Measurements from ENCODE around the gene NSG2. TPM values are rescaled to one million over a fixed set of nuclear protein-coding genes. Genes with fewer than 3 reads are reported as not detected.
"Not testable (repeated sequence)": the region's sequence is repeated elsewhere in the genome, so short reads cannot be mapped to it uniquely, and the experiment has no call there.

Gene NSG2
- total RNA-seq, 2 donors from 2014 or later, result 0.95 to 1.4 TPM

DNA sequence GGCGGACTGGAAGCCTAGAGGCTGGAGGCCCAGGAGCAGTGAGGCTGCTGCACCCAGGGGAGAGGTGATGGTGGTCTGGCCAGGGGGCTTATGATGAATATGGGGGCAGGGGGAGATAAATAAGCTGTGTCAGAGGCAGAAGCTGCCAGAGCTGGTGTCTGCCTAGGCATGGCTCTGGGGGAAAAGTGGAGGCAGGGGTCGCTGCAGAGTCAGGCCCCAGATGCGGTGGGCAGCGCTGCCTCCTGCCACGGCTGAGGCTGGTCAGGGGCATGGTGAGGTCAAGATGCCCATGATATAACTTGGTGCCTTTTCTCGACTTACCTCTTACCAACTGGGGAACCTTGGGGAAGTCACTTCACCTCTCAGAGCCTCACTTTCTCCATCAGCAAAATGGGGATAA is 51.1 kb downstream of the NSG2 start:
- intact Hi-C loops (cut with DNase I, micrococcal nuclease), result no loop called here
- ATAC-seq (no peak), DNase-seq (no peak)

GRCh38 chr5:174097486-174098185 is 52.1 kb downstream of the NSG2 start:
- DNase-seq, result no peak
- intact Hi-C loops (cut with DNase I, micrococcal nuclease), result no loop called here
- ATAC-seq, result no peak

DNA sequence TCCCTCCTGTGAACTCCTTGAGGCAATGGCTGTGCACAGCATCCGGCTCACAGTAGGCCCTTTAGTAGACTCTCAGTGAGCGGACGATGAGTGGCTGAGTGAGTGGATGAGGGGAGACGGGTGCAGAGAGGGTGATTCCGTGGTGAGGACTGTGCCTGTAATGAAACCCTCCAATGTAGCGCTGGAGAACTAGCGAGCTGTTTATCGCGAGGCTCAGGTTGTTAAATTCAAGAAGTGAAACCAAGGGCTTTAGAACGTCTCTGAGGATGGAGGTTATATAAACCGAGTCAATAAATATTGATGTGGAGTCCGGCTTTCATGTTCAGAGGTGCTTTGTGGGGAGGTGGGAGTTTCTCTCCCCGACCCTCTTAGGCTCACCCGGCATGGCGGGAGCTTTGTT is 53.2 kb downstream of the NSG2 start:
- ATAC-seq (no peak), DNase-seq (no peak)
- intact Hi-C loops (cut with DNase I, micrococcal nuclease), result no loop called here

GRCh38 chr5:174100490-174100889 is 55.0 kb downstream of the NSG2 start:
- DNase-seq (no peak), ATAC-seq (no peak)
- intact Hi-C loops (cut with DNase I, micrococcal nuclease), result no loop called here

GRCh38 chr5:174101195-174101730 is 55.8 kb downstream of the NSG2 start:
- no peak for ATAC-seq

DNA sequence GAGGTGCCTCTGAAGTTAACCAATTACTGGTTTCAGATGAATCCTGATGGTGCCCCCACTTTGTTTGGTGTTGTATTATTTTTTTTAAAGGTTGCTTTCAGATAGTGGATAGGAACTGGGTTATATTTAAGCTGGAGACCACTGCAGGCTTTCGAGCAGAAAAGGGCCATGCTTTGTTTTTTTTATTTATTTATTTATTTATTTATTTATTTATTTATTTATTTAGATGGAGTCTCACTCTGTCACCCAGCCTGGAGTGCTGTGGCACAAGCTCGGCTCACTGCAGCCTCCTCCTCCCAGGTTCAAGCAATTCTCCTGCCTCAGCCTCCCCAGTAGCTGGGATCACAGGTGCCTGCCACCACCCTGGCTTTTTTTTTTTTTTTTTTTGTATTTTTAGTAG is 57.1 kb downstream of the NSG2 start:
- intact Hi-C loops (cut with DNase I, micrococcal nuclease); ATAC-seq; DNase-seq: not testable (repeated sequence)

More at GRCh38 chr5:174101195-174101730, 55.8 kb downstream of the NSG2 start:
- intact Hi-C loops (cut with DNase I, micrococcal nuclease), result no loop called here
- no peak for DNase-seq

DNA sequence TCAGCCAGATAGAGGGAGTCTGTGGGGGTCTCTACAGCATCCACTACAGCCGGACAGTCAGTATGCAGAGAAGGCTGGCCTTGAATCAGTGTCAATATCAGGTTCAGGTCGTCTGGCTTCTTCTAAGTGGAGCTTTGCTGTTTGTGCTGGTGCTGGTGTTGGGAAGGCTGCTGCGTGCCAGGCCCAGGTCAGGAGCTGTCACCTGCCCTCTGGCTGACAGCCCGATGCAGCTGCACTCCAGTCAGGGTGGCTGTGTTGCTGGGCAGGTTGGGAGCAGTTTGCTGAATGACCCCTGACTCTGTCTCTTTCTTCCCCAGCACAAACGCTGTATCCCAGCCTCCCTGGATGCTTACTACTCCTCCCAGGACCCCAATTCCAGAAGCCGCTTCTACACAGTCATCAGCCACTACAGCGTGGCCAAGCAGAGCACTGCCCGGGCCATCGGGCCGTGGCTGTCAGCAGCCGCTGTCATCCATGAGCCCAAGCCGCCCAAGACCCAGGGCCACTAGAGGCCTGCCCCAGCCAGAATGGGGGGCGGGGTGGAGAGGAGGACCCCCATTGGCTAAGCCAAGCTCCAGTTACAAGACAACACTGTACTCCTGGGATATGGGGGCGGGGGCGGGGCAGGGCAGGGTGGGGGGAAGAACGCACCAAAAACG is 61.6 kb downstream of the NSG2 start:
- no peak for ATAC-seq
- no peak for DNase-seq
- intact Hi-C loops (cut with DNase I, micrococcal nuclease), result no loop called here

DNA sequence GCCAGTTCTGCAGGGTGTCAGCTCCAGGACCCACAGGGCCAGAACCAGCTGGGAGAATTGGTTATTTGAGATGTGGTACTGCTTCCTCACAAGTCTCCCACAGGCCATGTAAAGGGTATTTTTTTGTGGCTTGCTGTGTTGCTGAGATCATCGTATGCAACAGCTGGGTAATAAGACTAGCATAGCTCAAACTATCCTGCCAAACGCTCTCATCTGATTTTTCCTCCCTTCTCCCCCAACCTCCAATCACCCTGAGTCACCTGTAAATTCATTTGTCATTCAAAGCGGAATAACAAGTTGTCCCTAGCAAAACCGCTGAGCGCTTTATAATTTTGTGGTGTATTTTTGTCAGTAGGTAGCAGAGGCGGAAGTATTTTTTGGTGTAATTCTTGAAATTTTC is 63.2 kb downstream of the NSG2 start:
- no peak for ATAC-seq
- no peak for DNase-seq
- intact Hi-C loops (cut with DNase I, micrococcal nuclease), result no loop called here

DNA sequence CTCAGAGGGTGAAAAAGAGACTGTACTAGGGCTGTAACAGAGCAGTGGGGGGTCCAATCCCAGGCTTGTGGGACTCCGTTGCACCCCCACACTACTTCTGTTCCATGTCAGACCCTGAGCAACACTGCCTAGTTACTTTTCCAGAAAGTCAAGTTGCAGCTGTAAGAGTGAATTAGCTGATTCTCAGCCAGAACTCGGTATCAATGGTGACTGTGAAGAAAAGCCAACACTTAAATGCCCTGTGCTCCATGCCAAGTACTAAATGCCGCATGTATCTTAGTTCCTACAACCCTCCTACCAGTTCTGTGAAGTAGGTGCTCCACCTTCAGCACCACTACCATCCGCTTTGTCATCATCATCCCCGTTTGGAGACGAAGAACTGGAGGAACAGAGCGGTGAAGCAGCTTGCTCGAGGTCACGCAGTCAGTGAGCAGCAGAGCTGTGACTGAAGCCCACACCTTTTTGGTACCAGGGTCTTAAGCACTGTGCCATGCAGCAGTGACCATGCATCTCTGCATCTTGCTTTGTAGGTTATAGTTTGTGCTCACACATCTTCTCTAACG is 64.3 kb downstream of the NSG2 start:
- DNase-seq (no peak), ATAC-seq (no peak)
- intact Hi-C loops (cut with DNase I, micrococcal nuclease), result no loop called here

DNA sequence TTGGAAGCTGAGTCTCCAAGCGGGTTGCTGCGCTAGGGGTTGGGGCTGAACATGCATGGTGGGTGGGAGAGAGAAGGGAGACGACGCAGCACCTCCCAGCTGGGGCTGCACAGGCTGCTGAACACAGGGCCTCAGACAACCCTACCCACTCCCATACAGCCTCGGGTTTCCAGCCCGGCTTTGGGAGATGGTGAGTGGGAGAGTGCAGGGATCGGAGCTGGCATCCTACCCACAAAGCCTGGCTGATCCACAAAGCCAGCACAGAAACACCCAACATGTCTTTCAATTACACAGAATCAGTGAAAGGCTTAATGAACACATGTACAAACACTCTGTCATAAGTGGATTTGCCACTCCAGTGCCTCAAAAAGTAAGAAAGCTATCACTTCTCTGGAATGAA is 64.8 kb downstream of the NSG2 start:
- intact Hi-C loops (cut with DNase I, micrococcal nuclease), result no loop called here
- ATAC-seq (no peak), DNase-seq (no peak)

GRCh38 chr5:174111287-174111973 is 65.9 kb downstream of the NSG2 start:
- intact Hi-C loops (cut with DNase I, micrococcal nuclease), result no loop called here
- ATAC-seq (no peak), DNase-seq (no peak)

DNA sequence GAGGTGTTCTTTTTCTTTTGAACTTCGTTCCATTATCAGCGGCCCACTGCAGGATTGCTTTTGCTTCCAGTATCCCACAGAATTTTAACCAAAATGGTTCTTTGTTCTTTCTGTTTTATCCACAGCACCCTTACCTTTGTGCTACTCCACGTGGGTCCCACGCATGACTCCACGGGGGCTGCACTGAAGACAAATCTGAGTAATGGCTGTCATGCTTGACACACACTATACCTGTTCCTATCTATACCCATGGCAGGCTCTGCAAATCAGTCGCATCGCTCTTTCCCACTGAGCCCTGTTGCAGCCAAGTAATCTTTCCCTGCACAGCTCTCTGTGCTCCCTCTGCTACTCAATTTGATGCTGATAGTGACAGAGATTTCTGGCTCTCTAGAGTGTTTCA is 69.7 kb downstream of the NSG2 start:
- DNase-seq, result no peak
- no peak for ATAC-seq
- intact Hi-C loops (cut with DNase I, micrococcal nuclease), result no loop called here

DNA sequence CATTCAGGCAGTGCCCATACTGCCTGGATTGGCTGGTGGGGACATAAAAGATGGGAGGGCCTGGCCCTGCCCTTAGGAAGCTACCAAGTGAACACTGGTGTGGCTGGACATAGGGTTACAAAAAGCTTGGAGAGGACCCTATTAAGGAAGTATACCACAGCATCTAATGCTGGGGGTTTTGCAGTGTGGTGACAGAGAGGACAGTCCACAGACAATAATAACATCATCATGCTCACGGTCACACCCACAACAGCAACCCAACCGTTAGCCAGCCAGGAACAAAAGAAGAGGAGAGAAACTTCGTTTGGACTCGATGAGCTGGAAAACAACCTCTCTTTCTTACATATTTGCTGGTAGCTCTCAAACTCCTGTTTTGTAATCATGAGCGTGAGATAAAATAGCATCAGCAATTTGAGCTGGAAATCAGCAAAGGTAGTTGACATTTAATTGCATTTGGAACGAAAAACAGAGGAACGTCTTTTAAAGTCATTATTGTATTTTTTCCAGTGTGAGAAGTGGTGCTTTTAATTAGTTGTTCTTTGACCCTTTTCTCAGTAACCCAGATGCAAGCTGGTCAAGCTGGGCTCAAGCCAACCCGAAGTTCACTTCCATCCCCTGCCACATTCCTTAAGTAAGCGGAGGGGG is 73.4 kb downstream of the NSG2 start:
- DNase-seq, result no peak
- intact Hi-C loops (cut with DNase I, micrococcal nuclease), result no loop called here
- ATAC-seq, result no peak

- intact Hi-C loops (cut with DNase I, micrococcal nuclease), result no loop called here
- no peak for DNase-seq
- no peak for ATAC-seq
These were observed 74.0 kb downstream of the NSG2 start for GRCh38 chr5:174119468-174119881.

- DNase-seq (no peak), ATAC-seq (no peak)
- intact Hi-C loops (cut with DNase I, micrococcal nuclease), result no loop called here
These were observed 75.0 kb downstream of the NSG2 start for GRCh38 chr5:174120401-174121005.

- no peak for ATAC-seq
These were observed 89.0 kb downstream of the NSG2 start for GRCh38 chr5:174134545-174134944.

GRCh38 chr5:174139623-174140022 is 94.1 kb downstream of the NSG2 start:
- ATAC-seq, result no peak
- intact Hi-C loops (cut with DNase I, micrococcal nuclease), result no loop called here
- no peak for DNase-seq

More at GRCh38 chr5:174134545-174134944, 89.0 kb downstream of the NSG2 start:
- intact Hi-C loops (cut with DNase I, micrococcal nuclease), result no loop called here
- no peak for DNase-seq

- intact Hi-C loops (cut with DNase I, micrococcal nuclease), result no loop called here
- no peak for ATAC-seq
- no peak for DNase-seq
These were observed 95.0 kb downstream of the NSG2 start for GRCh38 chr5:174140452-174141020.

All from left colon (tissue), 2 donors.